H1 (cell line): Measurements from ENCODE around the gene CHRNA1. TPM values are rescaled to one million over a fixed set of nuclear protein-coding genes. Genes with fewer than 3 reads are reported as not detected.
A peak's percentile ranks its signal among the peaks of the same experiment; 100 is the strongest.

Experiments
- CTCF ChIA-PET: fragments of 300-600 bp; sonication (Branson Sonifier 250); formaldehyde crosslinking; loops from one replicate; lab custom pipeline; 2021; ENCODE audit not compliant: partially characterized antibody; lab: Charles Lee
- POLR2A ChIA-PET: fragments of 300-600 bp; sonication (Branson Sonifier 250); formaldehyde crosslinking; loops from one replicate; lab custom pipeline; 2021; ENCODE audit warnings: inconsistent platforms; ENCODE audit not compliant: partially characterized antibody; lab: Charles Lee
- DNase-seq, 2 experiments: peaks; one replicate each; pipeline versions ENCODE4 v3.0.0 to v3.0.0-alpha.2; 2010 to 2022; ENCODE audit warnings: low spot score in 2 of 2, low read depth in 1 of 2, mixed read lengths in 1 of 2
- FAIRE-seq: peaks from 2 replicates; lab custom pipeline; 2011; peaks lifted over from hg19 to GRCh38; lab: Jason Lieb, UNC
- H2AFZ ChIP-seq: 2 replicates; pipeline ENCODE4 v1.8.1; 2012; ENCODE audit warnings: low read length, inconsistent platforms
- H2AK5ac ChIP-seq: 2 replicates; pipeline ENCODE4 v1.6.1; 2013; ENCODE audit warnings: low read depth, low read length
- H2BK120ac ChIP-seq: replicated peaks from 2 replicates; pipeline ENCODE3; 2013; ENCODE audit warnings: low read depth, low read length, inconsistent platforms
- H2BK12ac ChIP-seq: 2 replicates; pipeline ENCODE4 v1.6.1; 2013; ENCODE audit warnings: low read depth, low read length
- H2BK15ac ChIP-seq: 2 replicates; pipeline ENCODE4 v1.6.1; 2013; ENCODE audit warnings: low read length
- H2BK20ac ChIP-seq: 2 replicates; pipeline ENCODE4 v1.6.1; 2013; ENCODE audit warnings: low read length
- H2BK5ac ChIP-seq: 2 replicates; pipeline ENCODE4 v1.6.1; 2013; ENCODE audit warnings: low read depth, low read length
- H3K14ac ChIP-seq: 2 replicates; pipeline ENCODE4 v1.6.1; 2013; ENCODE audit warnings: inconsistent platforms; ENCODE audit not compliant: insufficient read length
- H3K18ac ChIP-seq: 2 replicates; pipeline ENCODE4 v1.6.1; 2013; ENCODE audit warnings: low read length; ENCODE audit errors: extremely low read depth
- H3K23ac ChIP-seq: 2 replicates; pipeline ENCODE4 v1.6.1; 2013; ENCODE audit warnings: inconsistent platforms; ENCODE audit not compliant: insufficient read length
- H3K23me2 ChIP-seq: 2 replicates; pipeline ENCODE4 v1.6.1; 2013; ENCODE audit warnings: low read depth, low read length
- H3K27ac ChIP-seq: 2 replicates; pipeline ENCODE4 v1.6.1; 2011; ENCODE audit warnings: low read depth, low read length, inconsistent platforms
- H3K27me3 ChIP-seq, 4 experiments: replicated peaks in 1 of 4; 1 replicate in 1 of 4; 2 replicates in 3 of 4; pipeline versions ENCODE4 v1.6.1 to v1.8.1; 2011 to 2013; ENCODE audit warnings: low read length in 3 of 4, mild to moderate bottlenecking in 3 of 4, inconsistent platforms in 2 of 4, mixed read lengths in 2 of 4, moderate library complexity in 1 of 4; ENCODE audit not compliant: control insufficient read depth in 3 of 4, insufficient read depth in 3 of 4; ENCODE audit errors: extremely low read depth in 1 of 4
- H3K36me3 ChIP-seq, 4 experiments: 2 replicates each; pipeline versions ENCODE4 v1.6.1 to v1.8.1; 2011 to 2013; ENCODE audit warnings: mild to moderate bottlenecking in 4 of 4, low read length in 3 of 4, moderate library complexity in 2 of 4, control low read depth in 1 of 4, inconsistent platforms in 1 of 4; ENCODE audit not compliant: insufficient read depth in 4 of 4, control insufficient read depth in 2 of 4
- H3K4ac ChIP-seq: replicated peaks from 2 replicates; pipeline ENCODE3; 2013; ENCODE audit warnings: low read length, low read depth, mixed read lengths, inconsistent platforms; ENCODE audit not compliant: insufficient read length
- H3K4me1 ChIP-seq, 4 experiments: replicated peaks in 1 of 4; 1 replicate in 1 of 4; 2 replicates in 3 of 4; pipeline versions ENCODE4 v1.6.1 to v1.8.1; 2011 to 2013; ENCODE audit warnings: low read length in 3 of 4, inconsistent platforms in 2 of 4, mixed read lengths in 1 of 4; ENCODE audit not compliant: insufficient read depth in 4 of 4, control insufficient read depth in 3 of 4
- H3K4me2 ChIP-seq, 2 experiments: 2 replicates each; pipeline versions ENCODE4 v1.6.1 to v1.8.1; 2011 to 2013; ENCODE audit warnings: low read depth in 2 of 2, low read length in 2 of 2, control low read depth in 1 of 2, inconsistent platforms in 1 of 2, mild to moderate bottlenecking in 1 of 2; ENCODE audit not compliant: insufficient read depth in 1 of 2
- H3K4me3 ChIP-seq, 4 experiments: fragments of 200-600, 300-600 bp in 1 of 4; sonication (generic), shearing (Covaris generic), sonication (Bioruptor Twin) in 1 of 4; 2 replicates each; pipeline versions ENCODE4 v1.5.1 to v1.8.1; 2011 to 2016; ENCODE audit warnings: low read length in 4 of 4, low read depth in 3 of 4, control low read depth in 2 of 4, inconsistent platforms in 2 of 4, mild to moderate bottlenecking in 2 of 4, mixed read lengths in 1 of 4, moderate library complexity in 1 of 4; ENCODE audit not compliant: insufficient read depth in 2 of 4; ENCODE audit errors: extremely low read depth in 1 of 4
- H3K56ac ChIP-seq: replicated peaks from 2 replicates; pipeline ENCODE3; 2013; ENCODE audit warnings: low read depth, mild to moderate bottlenecking, mixed read lengths, low read length, inconsistent platforms; ENCODE audit not compliant: insufficient read length
- H3K79me1 ChIP-seq: 2 replicates; pipeline ENCODE4 v1.6.1; 2013; ENCODE audit warnings: low read depth, low read length, control low read depth
- H3K79me2 ChIP-seq, 2 experiments: 2 replicates each; pipeline versions ENCODE4 v1.6.1 to v1.8.1; 2012 to 2013; ENCODE audit warnings: low read length in 2 of 2, mild to moderate bottlenecking in 2 of 2, inconsistent platforms in 1 of 2; ENCODE audit not compliant: insufficient read depth in 2 of 2, control insufficient read depth in 1 of 2
- H3K9ac ChIP-seq, 4 experiments: replicated peaks in 1 of 4; 1 replicate in 1 of 4; 2 replicates in 3 of 4; pipeline versions ENCODE4 v1.6.1 to v1.8.1; 2011 to 2013; ENCODE audit warnings: low read depth in 3 of 4, low read length in 3 of 4, control low read depth in 2 of 4, mild to moderate bottlenecking in 2 of 4, moderate library complexity in 2 of 4, inconsistent platforms in 1 of 4; ENCODE audit errors: extremely low read depth in 1 of 4
- H3K9me3 ChIP-seq, 2 experiments: 2 replicates each; pipeline versions ENCODE4 v1.6.1 to v1.8.1; 2012 to 2013; ENCODE audit warnings: mild to moderate bottlenecking in 2 of 2, moderate library complexity in 2 of 2, control low read depth in 1 of 2, inconsistent platforms in 1 of 2, low read depth in 1 of 2, low read length in 1 of 2, mixed read lengths in 1 of 2; ENCODE audit not compliant: insufficient read depth in 2 of 2
- H4K20me1 ChIP-seq, 2 experiments: replicated peaks in 1 of 2; 2 replicates each; pipeline versions ENCODE3 to v1.8.1; 2011 to 2013; ENCODE audit warnings: inconsistent platforms in 2 of 2, low read length in 2 of 2, mild to moderate bottlenecking in 1 of 2; ENCODE audit not compliant: insufficient read depth in 2 of 2, control insufficient read depth in 1 of 2
- H4K5ac ChIP-seq: 2 replicates; pipeline ENCODE4 v1.6.1; 2013; ENCODE audit warnings: low read length, low read depth, mixed read lengths, inconsistent platforms; ENCODE audit not compliant: insufficient read length
- H4K8ac ChIP-seq: 2 replicates; pipeline ENCODE4 v1.8.0; 2013; ENCODE audit warnings: mild to moderate bottlenecking, moderate library complexity, low read length, inconsistent platforms; ENCODE audit not compliant: insufficient read depth; ENCODE audit errors: extremely low read depth
- H4K91ac ChIP-seq: replicated peaks from 2 replicates; pipeline ENCODE3; 2013; ENCODE audit warnings: low read length, mixed read lengths, inconsistent platforms; ENCODE audit not compliant: insufficient read length
- BACH1 ChIP-seq: IDR thresholded peaks from 2 replicates; pipeline ENCODE4 v1.6.1; 2012; ENCODE audit warnings: low read length, improper control_type of control experiment
- WGBS, 2 experiments: shearing (Covaris generic) in 1 of 2; methylation state at CpG; one replicate each; pipeline versions ENCODE4 v1.1.6 to v1.1.7; 2013 to 2015; ENCODE audit warnings: low lambda C conversion rate in 2 of 2, mixed read lengths in 2 of 2, inconsistent platforms in 1 of 2, low coverage in 1 of 2, missing lambda C conversion rate in 1 of 2; ENCODE audit not compliant: insufficient replicate concordance in 2 of 2, insufficient coverage in 1 of 2, insufficient read length in 1 of 2; ENCODE audit errors: extremely low coverage in 1 of 2, missing lambda C conversion rate in 1 of 2; 5-methylcytosine and 5-hydroxymethylcytosine counted together
- polyA plus RNA-seq, 7 experiments: library from polyadenylated mRNA; depleted of rRNA in 3 of 7; stranded (reverse) in 5 of 7; unstranded in 2 of 7; fragments of >200 nt in 5 of 7; fragments of 200-250 nt in 2 of 7; gene quantifications; 1 replicate in 5 of 7; 2 replicates in 1 of 7; 4 replicates in 1 of 7; pipeline versions ENCODE4 v1.2.1 to v1.2.3, GENCODE V29; 2011 to 2013; ENCODE audit warnings: missing spikeins in 2 of 7, mixed read lengths in 2 of 7
- total RNA-seq: library from RNA; stranded (reverse); fragmentation: NEBNext Ultra II Directional; extraction: Animal tissue kit (Norgen Biotek cat#: 25700); gene quantifications from 2 replicates; pipeline ENCODE4 v1.2.1, GENCODE V29; 2021

The CHRNA1 gene
- total and polyA plus RNA-seq, 2 of the 8 experiments (the other 6 are each of a cell fraction or from before 2014, with no cell fraction given): 0.11 to 0.15 TPM

DNA sequence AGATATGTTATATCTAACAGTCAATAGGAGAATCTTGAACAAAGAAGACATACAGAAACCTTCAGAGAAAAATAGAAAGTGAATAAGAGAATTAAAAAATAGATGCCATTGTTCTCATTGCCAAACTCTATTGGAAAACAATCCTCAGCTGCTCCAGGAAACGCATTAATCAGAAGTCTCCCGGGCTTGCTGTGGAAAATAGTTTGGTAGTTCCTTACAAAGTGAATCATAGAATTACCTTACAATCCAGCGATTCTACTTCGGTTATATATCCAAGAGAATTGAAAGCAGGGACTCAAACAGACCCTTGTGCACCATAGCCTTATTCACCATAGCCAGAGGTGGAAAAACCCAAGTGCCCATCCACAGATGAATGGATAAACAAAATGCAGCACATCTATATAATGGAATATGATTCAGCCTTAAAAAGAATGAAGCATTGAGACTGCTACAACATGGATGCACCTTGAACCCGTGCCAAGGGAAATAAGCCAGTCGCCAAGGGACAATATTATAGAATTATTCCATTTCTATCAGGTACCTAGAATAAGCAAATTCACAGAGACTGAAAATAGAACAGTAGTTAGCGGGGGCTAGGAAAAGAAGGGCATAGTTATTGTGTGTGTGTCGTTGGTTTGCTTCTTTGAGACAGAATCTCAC lies 21.9 kb upstream of the CHRNA1 start:
- H3K4me1 ChIP-seq: peaks cover 4 to 24% (median 6%) of the 10 kb centered on the region in 4 experiments
- ChIA-PET POLR2A (interaction anchor here (1.3 to 4.0 kb wide), 5 partner anchors 9 to 198 kb away, joined by 3 to 50 read pairs (median 12); no protein-coding TSS in a partner anchor), CTCF (interaction anchor here (1.0 to 7.1 kb wide), 7 partner anchors 10 to 87 kb away, joined by 3 to 82 read pairs (median 10); no protein-coding TSS in a partner anchor)
- no peak overlapping the region for H3K9ac ChIP-seq
- DNase-seq (no peak), FAIRE-seq (no peak)
- H2AFZ ChIP-seq: no peak overlapping the region
- H3K4me2 ChIP-seq: no peak overlapping the region
- no peaks in the 10 kb centered on the region for H4K20me1 ChIP-seq
- no peak overlapping the region for H3K14ac ChIP-seq
- H4K8ac ChIP-seq: no peak overlapping the region
- H2BK20ac ChIP-seq: peak overlapping the region; percentile 88; the same call in 1 of the 2 replicates
- no peaks in the 10 kb centered on the region for H3K79me1 ChIP-seq
- H3K79me2 ChIP-seq: no peaks in the 10 kb centered on the region
- 0 out of 2 replicates have a peak overlapping the region, but pooled peaks have one; percentile 76 for H2AK5ac ChIP-seq
- peak overlapping the region; percentile 92; the same call in 1 of the 2 replicates for H2BK5ac ChIP-seq
- H3K27ac ChIP-seq: peak overlapping the region; percentile 3; the same call in 1 of the 2 replicates
- H3K23ac ChIP-seq: no peak overlapping the region
- H3K18ac ChIP-seq: peak overlapping the region; percentile 52; the same call in 1 of the 2 replicates
- WGBS, 2 experiments: 96% methylated on average over 8 of the region's 8 CpGs; no CpG with 5 or more reads in 1 of the 2 experiments
- no peaks in the 10 kb centered on the region for H3K36me3 ChIP-seq
- H3K9me3 ChIP-seq: no peaks in the 10 kb centered on the region
- H2BK12ac ChIP-seq: peak overlapping the region; percentile 96; the same call in 1 of the 2 replicates
- peak overlapping the region; percentile 90 for H2BK120ac ChIP-seq
- no peaks in the 10 kb centered on the region for H3K27me3 ChIP-seq
- no peak overlapping the region for H4K5ac ChIP-seq
- H4K91ac ChIP-seq: peak overlapping the region; percentile 61
- H3K56ac ChIP-seq: no peak overlapping the region
- no peaks in the 10 kb centered on the region for H3K23me2 ChIP-seq
- peak overlapping the region; percentile 77 for H3K4ac ChIP-seq
- H3K4me3 ChIP-seq: no peak overlapping the region
- H2BK15ac ChIP-seq: no peak overlapping the region
- TF ChIP-seq BACH1: no peak
